GM13976 (cell line): ENCODE data around the gene EPHB2.

Source experiments
- DNase-seq: peaks from one replicate; pipeline ENCODE4 v3.0.0; 2012; ENCODE audit warnings: low spot score
- in situ Hi-C: fragments of 300-500 bp; cut with MboI; formaldehyde crosslinking; loops from one replicate; pipeline ENCODE4 v1.12.0; 2022; ENCODE audit warnings: low sequenced_read_pairs, mixed read lengths, inconsistent platforms; ENCODE audit not compliant: unreplicated experiment
- TF ChIP-seq, protein P1 (sequence below): IDR thresholded peaks from 2 replicates; pipeline ENCODE4 v1.5.1; 2012; ENCODE audit warnings: borderline replicate concordance, mild to moderate bottlenecking; ENCODE audit not compliant: insufficient read depth; ENCODE audit errors: extremely low read depth, missing control alignments, control extremely low read depth

The EPHB2 gene

DNA sequence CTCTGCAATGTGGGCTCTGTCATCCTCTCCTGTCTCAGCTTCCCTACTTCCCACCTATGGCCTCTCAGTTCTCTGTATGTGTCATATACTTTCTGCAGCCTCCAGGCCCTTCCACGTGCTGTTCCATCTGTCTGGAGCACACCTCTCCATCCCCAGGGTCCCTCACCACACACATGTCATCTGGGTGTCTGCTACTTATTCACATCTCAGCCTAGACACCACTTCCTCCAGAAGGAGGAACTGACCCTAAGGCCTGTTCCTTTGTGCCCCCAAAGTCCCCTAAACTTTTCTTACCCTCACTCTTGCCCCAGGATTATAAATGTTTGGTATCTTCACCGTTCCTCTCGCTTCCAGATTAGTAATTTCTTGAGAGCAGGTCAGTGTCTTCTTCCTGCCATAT lies 251.9 kb downstream of the EPHB2 start:
- DNase-seq: no peak
- TF ChIP-seq, protein P1, sequence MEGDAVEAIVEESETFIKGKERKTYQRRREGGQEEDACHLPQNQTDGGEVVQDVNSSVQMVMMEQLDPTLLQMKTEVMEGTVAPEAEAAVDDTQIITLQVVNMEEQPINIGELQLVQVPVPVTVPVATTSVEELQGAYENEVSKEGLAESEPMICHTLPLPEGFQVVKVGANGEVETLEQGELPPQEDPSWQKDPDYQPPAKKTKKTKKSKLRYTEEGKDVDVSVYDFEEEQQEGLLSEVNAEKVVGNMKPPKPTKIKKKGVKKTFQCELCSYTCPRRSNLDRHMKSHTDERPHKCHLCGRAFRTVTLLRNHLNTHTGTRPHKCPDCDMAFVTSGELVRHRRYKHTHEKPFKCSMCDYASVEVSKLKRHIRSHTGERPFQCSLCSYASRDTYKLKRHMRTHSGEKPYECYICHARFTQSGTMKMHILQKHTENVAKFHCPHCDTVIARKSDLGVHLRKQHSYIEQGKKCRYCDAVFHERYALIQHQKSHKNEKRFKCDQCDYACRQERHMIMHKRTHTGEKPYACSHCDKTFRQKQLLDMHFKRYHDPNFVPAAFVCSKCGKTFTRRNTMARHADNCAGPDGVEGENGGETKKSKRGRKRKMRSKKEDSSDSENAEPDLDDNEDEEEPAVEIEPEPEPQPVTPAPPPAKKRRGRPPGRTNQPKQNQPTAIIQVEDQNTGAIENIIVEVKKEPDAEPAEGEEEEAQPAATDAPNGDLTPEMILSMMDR: no peak
- in situ Hi-C loops: no loop called here

DNA sequence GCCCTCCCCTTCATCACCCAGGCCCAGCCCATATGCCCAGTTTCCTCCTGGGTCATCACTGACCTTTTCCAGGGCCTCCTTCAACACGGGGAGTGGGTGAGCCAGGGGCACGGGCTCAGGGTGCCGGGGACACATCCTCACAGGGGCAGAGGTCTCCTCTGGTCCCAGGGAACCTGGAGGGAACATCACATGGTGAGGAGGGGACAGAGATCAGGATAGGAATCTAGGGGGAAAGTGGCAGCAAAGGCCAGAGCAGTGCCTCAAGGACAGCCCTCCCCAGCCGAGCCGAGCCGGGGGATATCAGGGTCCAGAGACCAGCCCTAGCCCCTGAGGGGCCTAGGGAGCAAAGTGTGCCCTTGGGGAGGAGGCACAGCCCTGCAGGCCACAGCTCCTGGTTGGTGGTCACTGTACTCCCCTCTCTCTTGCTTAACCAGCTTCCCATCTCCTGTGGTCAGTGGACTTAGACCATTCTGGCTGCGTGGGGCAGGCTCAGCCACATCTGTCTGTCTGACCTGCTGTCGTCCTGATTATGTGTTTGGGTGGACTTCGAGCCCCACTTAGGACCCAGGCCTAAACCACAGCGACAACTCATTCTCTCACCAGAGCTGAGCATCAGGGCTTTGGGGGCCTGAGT lies 252.5 kb downstream of the EPHB2 start:
- in situ Hi-C loops: no loop called here
- no peak for DNase-seq

DNA sequence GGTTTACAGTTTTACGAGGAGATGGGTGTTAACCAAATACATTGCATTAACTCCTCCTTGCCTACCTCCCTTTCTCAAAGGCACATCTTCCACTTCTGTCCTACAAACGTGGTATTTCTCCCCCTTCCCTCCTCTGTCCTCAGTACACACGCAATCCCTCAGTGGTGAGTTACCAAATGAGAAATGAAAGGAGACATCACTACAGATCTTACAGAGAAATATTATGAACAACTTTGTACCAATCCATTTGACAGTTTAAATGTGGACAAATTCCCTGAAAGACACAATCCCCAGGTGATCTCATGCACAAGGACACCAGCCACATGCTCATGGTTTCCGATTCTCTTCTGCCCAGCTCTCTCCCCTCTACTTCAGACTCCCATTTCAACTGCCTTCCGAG lies 255.7 kb downstream of the EPHB2 start:
- in situ Hi-C loops: no loop called here
- TF ChIP-seq, protein P1: no peak
- no peak for DNase-seq

More for the DNA sequence above, 252.5 kb downstream of the EPHB2 start:
- TF ChIP-seq, protein P1: no peak

DNA sequence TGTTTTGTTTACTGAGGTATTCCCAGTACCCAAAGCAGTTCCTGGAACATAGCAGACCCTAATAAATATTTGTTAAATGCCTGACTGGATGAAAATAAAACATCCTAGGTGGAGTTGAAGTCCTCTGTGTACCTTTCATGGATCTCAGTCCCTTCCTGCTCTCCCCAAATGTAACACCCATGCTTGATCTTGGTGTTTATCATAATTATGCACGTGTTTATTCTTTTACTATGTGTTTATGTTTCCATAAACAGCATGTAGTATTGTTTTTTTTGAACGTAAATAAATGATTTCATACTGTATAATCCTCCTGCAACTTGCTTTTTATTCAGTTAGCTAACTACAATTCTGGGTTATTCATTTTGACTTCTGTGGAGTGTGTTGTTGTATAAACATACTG lies 257.2 kb downstream of the EPHB2 start:
- in situ Hi-C loops: no loop called here
- no peak for DNase-seq
- TF ChIP-seq, protein P1: no peak

DNA sequence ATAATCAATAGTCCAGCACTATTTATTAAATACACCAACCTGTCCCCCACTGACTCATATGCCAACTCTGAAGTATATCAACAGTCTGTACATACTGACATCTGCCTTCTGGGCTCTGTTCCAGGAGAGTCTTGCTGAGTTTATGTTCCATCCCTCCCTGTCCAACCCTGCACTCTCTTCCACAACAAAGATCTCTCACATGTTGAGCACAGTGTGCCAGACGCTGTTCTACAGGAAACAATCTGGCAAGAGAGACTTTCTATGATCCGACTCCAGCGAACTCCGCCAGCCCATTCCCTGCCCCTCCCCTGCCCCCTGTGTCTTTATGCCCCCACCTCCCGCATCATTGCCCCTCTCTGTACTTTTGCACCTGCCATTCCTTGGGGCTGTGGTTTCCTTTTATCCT lies 258.7 kb downstream of the EPHB2 start:
- DNase-seq: no peak
- in situ Hi-C loops: no loop called here

DNA sequence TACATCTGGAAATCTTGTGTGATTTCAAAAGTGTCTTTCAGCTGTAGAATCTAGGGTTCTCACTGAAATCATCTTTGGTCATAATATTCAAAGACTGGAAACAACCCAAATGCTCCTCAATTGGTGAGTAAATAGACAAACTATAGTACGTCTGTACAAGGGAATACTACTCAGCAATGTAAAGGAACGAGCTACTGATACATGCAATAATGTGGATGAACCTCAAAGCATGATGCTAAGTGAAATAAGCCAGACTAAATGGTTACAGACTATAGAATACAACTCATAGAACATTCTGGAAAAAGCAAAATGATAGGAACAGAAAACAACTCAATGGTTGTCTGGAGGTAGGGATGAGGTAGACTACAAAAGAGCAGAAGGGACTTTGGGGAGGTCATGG lies 259.5 kb downstream of the EPHB2 start:
- TF ChIP-seq, protein P1: no peak
- DNase-seq: no peak
- in situ Hi-C loops: loop anchor here (10.0 kb wide), 1 partner anchor 125 kb away; no protein-coding TSS in a partner anchor

More for the DNA sequence above, 258.7 kb downstream of the EPHB2 start:
- TF ChIP-seq, protein P1: no peak
